ENCODE results near the gene TSPYL6.
"Not testable (repeated sequence)": the region's sequence is repeated elsewhere in the genome, so short reads cannot be mapped to it uniquely, and the experiment has no call there.

The TSPYL6 gene

GRCh38 chr2:54267577-54267976 is 11.5 kb upstream of the TSPYL6 start:
- no peaks in the 10 kb centered on the region for H3K27me3 Mint-ChIP-seq (ENCODE audit: low read depth)
- H3K4me3 Mint-ChIP-seq: no peak overlapping the region
- H3K36me3 Mint-ChIP-seq (ENCODE audit: low read depth): no peaks in the 10 kb centered on the region
- no peaks in the 10 kb centered on the region for H3K9me3 Mint-ChIP-seq
- peaks cover 2% of the 10 kb centered on the region for H3K4me1 Mint-ChIP-seq (ENCODE audit: low read depth)
- H3K27ac Mint-ChIP-seq: no peak overlapping the region

GRCh38 chr2:54265081-54265480 is 9.1 kb upstream of the TSPYL6 start:
- H3K9me3 Mint-ChIP-seq; H3K4me3 Mint-ChIP-seq; H3K27ac Mint-ChIP-seq; H3K27me3 Mint-ChIP-seq (ENCODE audit: low read depth); H3K36me3 Mint-ChIP-seq (ENCODE audit: low read depth); H3K4me1 Mint-ChIP-seq (ENCODE audit: low read depth): not testable (repeated sequence)

- Mint-ChIP-seq H3K4me3 (no peak overlapping the region), H3K4me1 (ENCODE audit: low read depth) (no peaks in the 10 kb centered on the region), H3K9me3 (no peaks in the 10 kb centered on the region), H3K27ac (no peak overlapping the region), H3K27me3 (ENCODE audit: low read depth) (no peaks in the 10 kb centered on the region), H3K36me3 (ENCODE audit: low read depth) (no peaks in the 10 kb centered on the region)
Observed at GRCh38 chr2:54262015-54262765, 6.2 kb upstream of the TSPYL6 start.

GRCh38 chr2:54261537-54261936 is 5.5 kb upstream of the TSPYL6 start:
- H3K36me3 Mint-ChIP-seq (ENCODE audit: low read depth): no peaks in the 10 kb centered on the region
- H3K4me3 Mint-ChIP-seq: no peak overlapping the region
- H3K4me1 Mint-ChIP-seq (ENCODE audit: low read depth): no peaks in the 10 kb centered on the region
- no peaks in the 10 kb centered on the region for H3K9me3 Mint-ChIP-seq
- H3K27me3 Mint-ChIP-seq (ENCODE audit: low read depth): no peaks in the 10 kb centered on the region
- no peak overlapping the region for H3K27ac Mint-ChIP-seq

- H3K36me3 Mint-ChIP-seq (ENCODE audit: low read depth): no peaks in the 10 kb centered on the region
- H3K4me3 Mint-ChIP-seq: no peak overlapping the region
- H3K27ac Mint-ChIP-seq: no peak overlapping the region
- no peaks in the 10 kb centered on the region for H3K4me1 Mint-ChIP-seq (ENCODE audit: low read depth)
- H3K9me3 Mint-ChIP-seq: no peaks in the 10 kb centered on the region
- H3K27me3 Mint-ChIP-seq (ENCODE audit: low read depth): no peaks in the 10 kb centered on the region
Observed at GRCh38 chr2:54260241-54260595, 4.2 kb upstream of the TSPYL6 start.

GRCh38 chr2:54259413-54260240 is 3.6 kb upstream of the TSPYL6 start:
- H3K27me3 Mint-ChIP-seq (ENCODE audit: low read depth): no peaks in the 10 kb centered on the region
- H3K36me3 Mint-ChIP-seq (ENCODE audit: low read depth): no peaks in the 10 kb centered on the region
- H3K4me3 Mint-ChIP-seq: no peak overlapping the region
- H3K9me3 Mint-ChIP-seq: no peaks in the 10 kb centered on the region
- H3K4me1 Mint-ChIP-seq (ENCODE audit: low read depth): no peaks in the 10 kb centered on the region
- no peak overlapping the region for H3K27ac Mint-ChIP-seq

- Mint-ChIP-seq H3K9me3 (no peaks in the 10 kb centered on the region), H3K4me3 (no peak overlapping the region), H3K27me3 (ENCODE audit: low read depth) (no peaks in the 10 kb centered on the region), H3K27ac (no peak overlapping the region), H3K4me1 (ENCODE audit: low read depth) (no peaks in the 10 kb centered on the region), H3K36me3 (ENCODE audit: low read depth) (no peaks in the 10 kb centered on the region)
Observed at GRCh38 chr2:54258166-54258565, 2.1 kb upstream of the TSPYL6 start.

GRCh38 chr2:54255230-54256090 is 569 bp downstream of the TSPYL6 start:
- no peak overlapping the region for H3K27ac Mint-ChIP-seq
- no peak overlapping the region for H3K4me3 Mint-ChIP-seq
- H3K27me3 Mint-ChIP-seq (ENCODE audit: low read depth): no peaks in the 10 kb centered on the region
- H3K36me3 Mint-ChIP-seq (ENCODE audit: low read depth): no peaks in the 10 kb centered on the region
- no peaks in the 10 kb centered on the region for H3K9me3 Mint-ChIP-seq
- H3K4me1 Mint-ChIP-seq (ENCODE audit: low read depth): no peaks in the 10 kb centered on the region

GRCh38 chr2:54254180-54254579 is 1.8 kb downstream of the TSPYL6 start:
- Mint-ChIP-seq H3K27me3 (ENCODE audit: low read depth) (no peaks in the 10 kb centered on the region), H3K9me3 (no peaks in the 10 kb centered on the region), H3K27ac (no peak overlapping the region), H3K4me1 (ENCODE audit: low read depth) (no peaks in the 10 kb centered on the region), H3K4me3 (no peak overlapping the region), H3K36me3 (ENCODE audit: low read depth) (no peaks in the 10 kb centered on the region)

GRCh38 chr2:54249629-54250028 is 6.4 kb downstream of the TSPYL6 start:
- no peaks in the 10 kb centered on the region for H3K9me3 Mint-ChIP-seq
- H3K4me1 Mint-ChIP-seq (ENCODE audit: low read depth): no peaks in the 10 kb centered on the region
- no peak overlapping the region for H3K4me3 Mint-ChIP-seq
- H3K36me3 Mint-ChIP-seq (ENCODE audit: low read depth): no peaks in the 10 kb centered on the region
- H3K27ac Mint-ChIP-seq: no peak overlapping the region
- H3K27me3 Mint-ChIP-seq (ENCODE audit: low read depth): no peaks in the 10 kb centered on the region

- no peak overlapping the region for H3K4me3 Mint-ChIP-seq
- H3K36me3 Mint-ChIP-seq (ENCODE audit: low read depth): no peaks in the 10 kb centered on the region
- H3K27ac Mint-ChIP-seq: no peak overlapping the region
- H3K27me3 Mint-ChIP-seq (ENCODE audit: low read depth): no peaks in the 10 kb centered on the region
- no peaks in the 10 kb centered on the region for H3K9me3 Mint-ChIP-seq
- no peaks in the 10 kb centered on the region for H3K4me1 Mint-ChIP-seq (ENCODE audit: low read depth)
Observed at GRCh38 chr2:54247115-54247514, 8.9 kb downstream of the TSPYL6 start.

- Mint-ChIP-seq H3K27me3 (ENCODE audit: low read depth) (no peaks in the 10 kb centered on the region), H3K9me3 (no peaks in the 10 kb centered on the region), H3K36me3 (ENCODE audit: low read depth) (no peaks in the 10 kb centered on the region), H3K27ac (no peak overlapping the region), H3K4me3 (no peak overlapping the region), H3K4me1 (ENCODE audit: low read depth) (no peaks in the 10 kb centered on the region)
Observed at GRCh38 chr2:54240515-54241469, 15.2 kb downstream of the TSPYL6 start.

- Mint-ChIP-seq H3K27me3 (ENCODE audit: low read depth) (no peaks in the 10 kb centered on the region), H3K4me3 (no peak overlapping the region), H3K36me3 (ENCODE audit: low read depth) (no peaks in the 10 kb centered on the region), H3K27ac (no peak overlapping the region), H3K4me1 (ENCODE audit: low read depth) (no peaks in the 10 kb centered on the region), H3K9me3 (no peaks in the 10 kb centered on the region)
Observed at GRCh38 chr2:54239427-54239826, 16.6 kb downstream of the TSPYL6 start.

GRCh38 chr2:54237428-54237827 is 18.6 kb downstream of the TSPYL6 start:
- H3K36me3 Mint-ChIP-seq (ENCODE audit: low read depth): no peaks in the 10 kb centered on the region
- H3K27me3 Mint-ChIP-seq (ENCODE audit: low read depth): no peaks in the 10 kb centered on the region
- peaks cover 3% of the 10 kb centered on the region for H3K9me3 Mint-ChIP-seq
- H3K4me1 Mint-ChIP-seq (ENCODE audit: low read depth): no peaks in the 10 kb centered on the region
- no peak overlapping the region for H3K27ac Mint-ChIP-seq
- no peak overlapping the region for H3K4me3 Mint-ChIP-seq
